Activated CD4-positive, alpha-beta memory T cell treated with anti-CD3 and anti-CD28 coated beads for 36 hours (primary cell): Measurements from ENCODE around the gene CLCN6. TPM values are rescaled to one million over a fixed set of nuclear protein-coding genes. Genes with fewer than 3 reads are reported as not detected.

Experiments
- CTCF ChIA-PET: fragments of 350-600 bp; sonication (Branson Sonifier 250); formaldehyde crosslinking; loops from one replicate; lab custom pipeline; 2021; ENCODE audit warnings: antibody characterized with exemption, inconsistent platforms; lab: Charles Lee
- POLR2A ChIA-PET: fragments of 350-600 bp; sonication (Branson Sonifier 250); formaldehyde crosslinking; loops from one replicate; lab custom pipeline; 2021; ENCODE audit warnings: antibody characterized with exemption; lab: Charles Lee
- DNase-seq: peaks from one replicate; pipeline ENCODE4 v3.0.0-alpha.2; 2020
- H3K27ac Mint-ChIP-seq: one replicate; pipeline ENCODE4 v1.8.0; 2021; ENCODE audit warnings: mixed read lengths
- H3K27me3 Mint-ChIP-seq: one replicate; pipeline ENCODE4 v1.8.0; 2021; ENCODE audit warnings: mixed read lengths
- H3K36me3 Mint-ChIP-seq: one replicate; pipeline ENCODE4 v1.8.0; 2021; ENCODE audit warnings: mixed read lengths
- H3K4me1 Mint-ChIP-seq: one replicate; pipeline ENCODE4 v1.8.0; 2021; ENCODE audit warnings: low read depth, mixed read lengths
- H3K4me3 Mint-ChIP-seq: one replicate; pipeline ENCODE4 v1.8.0; 2021; ENCODE audit warnings: mild to moderate bottlenecking, mixed read lengths
- H3K9me3 Mint-ChIP-seq: one replicate; pipeline ENCODE4 v1.8.0; 2021; ENCODE audit warnings: mixed read lengths
- intact Hi-C: fragments of 100-400 bp; cut with micrococcal nuclease; formaldehyde crosslinking; loops from one replicate; pipeline ENCODE4 v1.15.1; 2023
- total RNA-seq, 2 experiments: library from RNA; stranded (reverse); gene quantifications; one replicate each; pipeline ENCODE4 v1.2.3, GENCODE V29; 2021

Gene CLCN6
- total RNA-seq, 2 experiments from 2014 or later = 11.3 to 11.6 TPM

DNA sequence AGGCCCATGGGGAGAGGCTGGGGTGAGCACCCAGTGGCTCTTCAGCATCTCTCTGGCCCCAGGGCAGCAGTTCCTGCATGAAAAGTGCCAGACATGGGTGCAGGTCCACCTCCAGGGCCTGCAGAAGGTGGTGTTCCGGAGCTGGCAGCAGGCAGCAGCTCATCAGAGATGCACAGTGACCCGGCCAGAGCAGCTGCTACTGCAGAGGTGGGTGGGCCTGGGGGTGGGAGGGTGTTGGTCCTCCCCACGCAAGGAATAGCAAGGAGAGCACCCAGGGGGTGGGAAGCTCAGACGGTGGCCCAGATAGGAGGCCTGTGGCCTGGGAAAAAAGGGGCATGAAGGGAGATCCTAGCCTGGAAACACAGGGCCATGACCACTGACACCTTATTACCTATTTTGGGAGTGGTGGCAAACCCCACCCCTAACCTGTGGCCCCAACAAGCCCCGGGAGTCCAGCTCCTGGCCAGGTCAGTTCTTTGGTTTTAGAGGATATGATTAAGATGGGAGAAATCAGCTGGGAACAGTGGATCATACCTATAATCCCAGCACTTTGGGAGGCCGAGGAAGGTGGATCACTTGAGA lies 23.8 kb upstream of the CLCN6 start:
- DNase-seq = no peak
- CTCF ChIA-PET = no interaction called here
- POLR2A ChIA-PET = no interaction called here
- Mint-ChIP-seq H3K9me3 (no peaks in the 10 kb centered on the region), H3K4me3 (no peak overlapping the region), H3K27ac (no peak overlapping the region), H3K27me3 (no peaks in the 10 kb centered on the region), H3K36me3 (no peaks in the 10 kb centered on the region), H3K4me1 (no peaks in the 10 kb centered on the region)
- intact Hi-C loops = no loop called here

DNA sequence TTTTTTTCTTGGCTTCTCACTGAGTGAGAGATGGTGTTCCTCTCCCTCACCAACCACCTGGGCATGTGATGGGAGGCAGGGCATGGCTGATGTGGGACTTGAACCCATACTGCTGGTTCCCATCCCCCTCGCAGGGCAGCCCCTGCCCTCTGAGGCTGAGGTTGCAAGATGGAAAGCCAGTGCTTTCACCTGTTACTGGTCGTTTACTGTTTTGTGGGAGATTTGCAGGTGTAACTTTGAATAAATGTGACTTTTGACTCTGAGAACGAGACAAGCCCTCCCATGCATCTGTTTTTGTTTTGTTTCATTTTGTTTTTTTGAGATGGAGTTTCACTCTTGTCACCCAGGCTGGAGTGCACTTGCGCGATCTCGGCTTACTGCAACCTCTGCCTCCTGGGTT lies 22.4 kb upstream of the CLCN6 start:
- intact Hi-C loops = no loop called here
- no peak for DNase-seq
- Mint-ChIP-seq H3K9me3 (no peaks in the 10 kb centered on the region), H3K4me3 (no peak overlapping the region), H3K4me1 (no peaks in the 10 kb centered on the region), H3K27me3 (no peaks in the 10 kb centered on the region), H3K27ac (no peak overlapping the region), H3K36me3 (no peaks in the 10 kb centered on the region)
- CTCF ChIA-PET = no interaction called here
- POLR2A ChIA-PET = no interaction called here

DNA sequence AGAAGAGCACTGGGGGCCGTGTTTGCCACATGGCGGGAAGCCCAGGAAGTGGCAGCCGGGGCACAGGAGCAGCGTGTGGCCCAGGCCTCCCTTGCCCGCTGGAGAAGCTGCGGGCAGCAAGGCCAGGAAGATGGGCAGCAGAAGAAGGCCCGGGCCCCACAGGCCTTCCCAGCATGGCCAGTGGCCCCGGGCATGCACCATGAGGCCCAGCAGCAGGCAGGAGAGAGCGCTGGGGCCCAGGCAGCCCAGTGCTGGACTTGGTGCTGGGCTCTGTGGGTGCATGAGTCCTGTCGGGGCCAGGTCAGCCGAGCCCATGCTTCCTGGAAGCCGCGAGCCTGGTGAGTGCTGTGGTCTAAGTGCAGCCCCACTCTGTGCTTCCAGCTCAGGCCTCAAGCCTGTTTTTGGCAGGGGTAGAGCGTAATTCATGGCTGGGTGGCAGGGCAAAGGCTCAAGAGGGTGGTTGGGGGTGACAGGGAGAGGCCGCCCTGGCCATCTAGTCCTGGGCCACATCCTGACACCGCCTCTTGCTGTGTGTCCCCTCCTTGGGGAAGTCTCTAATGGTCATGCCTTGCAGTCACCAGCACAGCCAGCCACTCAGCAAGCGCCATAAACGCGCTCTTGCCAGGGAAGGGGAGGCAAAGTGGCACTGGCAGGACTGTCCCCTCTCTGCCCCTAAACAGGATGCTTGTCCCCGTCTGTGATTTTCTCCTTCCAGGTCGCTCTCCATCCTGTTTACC lies 21.6 kb upstream of the CLCN6 start:
- H3K36me3 Mint-ChIP-seq = no peaks in the 10 kb centered on the region
- no peak overlapping the region for H3K4me3 Mint-ChIP-seq
- no peak overlapping the region for H3K27ac Mint-ChIP-seq
- DNase-seq = no peak
- no peaks in the 10 kb centered on the region for H3K27me3 Mint-ChIP-seq
- POLR2A ChIA-PET = no interaction called here
- H3K4me1 Mint-ChIP-seq = no peaks in the 10 kb centered on the region
- intact Hi-C loops = no loop called here
- no peaks in the 10 kb centered on the region for H3K9me3 Mint-ChIP-seq
- CTCF ChIA-PET = interaction anchor here (1.2 to 1.5 kb wide), 2 partner anchors 10 to 115 kb away, joined by 3 to 4 read pairs; no protein-coding TSS in a partner anchor

DNA sequence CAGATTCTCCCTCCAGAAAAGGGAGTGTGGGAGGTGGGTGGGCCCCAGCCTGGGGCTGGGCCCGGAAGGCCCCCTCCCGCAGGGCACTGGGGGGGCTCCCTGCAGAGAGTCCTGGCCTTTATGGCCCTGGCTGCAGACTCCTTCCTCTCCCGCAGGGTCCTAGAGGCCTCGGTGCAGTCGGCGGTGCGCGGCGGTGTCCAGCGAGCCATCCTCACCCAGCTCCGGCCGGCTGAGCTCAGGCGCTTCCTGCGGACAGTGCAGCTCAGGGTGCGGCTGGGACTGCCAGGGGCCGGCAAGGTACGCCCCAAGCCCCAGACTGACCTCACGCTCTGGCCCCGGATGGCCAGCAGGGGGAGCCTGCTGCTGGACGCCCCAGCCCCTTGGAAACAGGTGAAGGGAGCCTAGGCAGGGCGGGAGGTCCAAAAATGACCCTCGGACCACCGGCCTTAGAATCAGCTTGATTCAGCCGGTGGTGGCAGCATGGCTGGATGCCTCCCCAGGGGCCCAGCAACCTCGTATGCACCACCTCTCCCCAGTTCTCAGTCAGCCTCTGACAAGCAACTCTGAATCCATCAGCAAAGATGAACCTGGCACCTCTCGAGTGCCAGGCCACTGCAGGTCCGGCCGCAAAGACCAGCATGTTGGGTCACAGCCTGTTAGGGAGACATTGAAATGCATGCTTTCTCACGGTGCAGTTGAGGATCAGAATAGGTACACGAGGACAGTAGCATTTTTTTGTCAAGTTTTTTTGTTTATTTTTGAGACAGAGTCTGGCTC lies 20.8 kb upstream of the CLCN6 start:
- ChIA-PET CTCF (interaction anchor here (0.9 to 1.5 kb wide), 4 partner anchors 9 to 114 kb away, joined by 3 to 4 read pairs (median 4); partner anchors contain the start of gene AGTRAP), POLR2A (interaction anchor here (0.9 kb wide), 1 partner anchor 125 kb away, joined by 3 read pairs; no protein-coding TSS in a partner anchor)
- Mint-ChIP-seq H3K4me1 (no peaks in the 10 kb centered on the region), H3K27me3 (no peaks in the 10 kb centered on the region), H3K36me3 (no peaks in the 10 kb centered on the region), H3K9me3 (no peaks in the 10 kb centered on the region), H3K4me3 (no peak overlapping the region), H3K27ac (no peak overlapping the region)
- intact Hi-C loops = no loop called here
- DNase-seq = peak; percentile 61

DNA sequence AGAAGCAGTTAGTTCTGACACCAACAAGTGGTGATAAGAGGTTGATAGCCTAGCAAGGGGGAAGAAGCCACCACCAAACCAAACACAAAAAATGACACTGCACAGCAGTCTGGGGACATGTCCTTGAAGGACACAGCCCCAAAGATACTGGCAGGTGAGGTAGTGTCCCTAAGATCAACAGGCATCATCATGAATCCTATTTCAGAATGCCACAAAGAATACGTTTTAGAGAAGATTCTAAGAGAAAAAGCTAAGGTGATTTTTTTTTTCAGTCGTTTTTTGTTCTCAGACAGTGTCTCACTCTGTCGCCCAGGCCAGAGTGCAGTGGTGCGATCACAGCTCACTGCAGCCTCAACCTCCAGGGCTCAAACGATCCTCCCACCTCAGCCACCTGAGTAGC lies 19.8 kb upstream of the CLCN6 start:
- no peak overlapping the region for H3K4me3 Mint-ChIP-seq
- H3K27me3 Mint-ChIP-seq = no peaks in the 10 kb centered on the region

DNA sequence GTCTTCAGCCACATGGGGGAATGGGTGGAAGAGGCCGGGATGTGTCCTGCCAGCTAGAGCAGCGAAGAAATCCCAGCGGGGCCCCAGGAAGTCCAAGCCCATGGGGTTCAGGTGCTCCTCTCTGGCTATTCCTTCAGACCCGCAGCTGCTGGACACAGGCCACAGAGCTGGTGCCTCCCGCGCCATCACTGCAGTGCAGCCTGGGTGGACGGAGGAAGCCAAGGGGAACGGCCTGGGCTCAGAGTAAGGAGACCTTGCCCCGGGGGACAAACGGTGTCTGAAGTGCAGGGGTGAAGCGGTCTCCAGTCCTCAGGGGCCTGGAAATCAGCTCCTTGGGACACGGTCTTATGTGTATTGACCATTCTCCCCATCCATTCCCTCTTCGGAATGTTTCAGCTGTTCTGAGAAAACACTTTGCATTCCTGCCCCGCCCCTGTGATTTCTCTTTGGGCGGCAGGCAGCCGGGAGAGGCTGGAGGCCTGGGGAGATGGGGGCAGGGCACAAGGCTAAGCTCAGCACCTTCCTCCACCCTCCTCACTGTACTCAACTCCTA lies 18.7 kb upstream of the CLCN6 start:
- H3K9me3 Mint-ChIP-seq = no peaks in the 10 kb centered on the region
- DNase-seq = no peak
- ChIA-PET CTCF (no interaction called here), POLR2A (interaction anchor here (1.0 kb wide), 1 partner anchor 120 kb away, joined by 3 read pairs; no protein-coding TSS in a partner anchor)
- peaks cover 1% of the 10 kb centered on the region for H3K36me3 Mint-ChIP-seq
- intact Hi-C loops = no loop called here
- H3K27ac Mint-ChIP-seq = no peak overlapping the region
- H3K4me3 Mint-ChIP-seq = no peak overlapping the region
- H3K27me3 Mint-ChIP-seq = no peaks in the 10 kb centered on the region
- no peaks in the 10 kb centered on the region for H3K4me1 Mint-ChIP-seq

More for the DNA sequence above, 19.8 kb upstream of the CLCN6 start:
- DNase-seq = no peak
- no peaks in the 10 kb centered on the region for H3K9me3 Mint-ChIP-seq
- H3K36me3 Mint-ChIP-seq = no peaks in the 10 kb centered on the region
- ChIA-PET POLR2A (interaction anchor here (0.9 kb wide), 1 partner anchor 124 kb away, joined by 5 read pairs; no protein-coding TSS in a partner anchor), CTCF (interaction anchor here (0.6 to 1.5 kb wide), 4 partner anchors 8 to 75 kb away, joined by 3 to 4 read pairs (median 4); partner anchors contain the start of gene AGTRAP)
- H3K27ac Mint-ChIP-seq = no peak overlapping the region
- H3K4me1 Mint-ChIP-seq = no peaks in the 10 kb centered on the region
- intact Hi-C loops = no loop called here

DNA sequence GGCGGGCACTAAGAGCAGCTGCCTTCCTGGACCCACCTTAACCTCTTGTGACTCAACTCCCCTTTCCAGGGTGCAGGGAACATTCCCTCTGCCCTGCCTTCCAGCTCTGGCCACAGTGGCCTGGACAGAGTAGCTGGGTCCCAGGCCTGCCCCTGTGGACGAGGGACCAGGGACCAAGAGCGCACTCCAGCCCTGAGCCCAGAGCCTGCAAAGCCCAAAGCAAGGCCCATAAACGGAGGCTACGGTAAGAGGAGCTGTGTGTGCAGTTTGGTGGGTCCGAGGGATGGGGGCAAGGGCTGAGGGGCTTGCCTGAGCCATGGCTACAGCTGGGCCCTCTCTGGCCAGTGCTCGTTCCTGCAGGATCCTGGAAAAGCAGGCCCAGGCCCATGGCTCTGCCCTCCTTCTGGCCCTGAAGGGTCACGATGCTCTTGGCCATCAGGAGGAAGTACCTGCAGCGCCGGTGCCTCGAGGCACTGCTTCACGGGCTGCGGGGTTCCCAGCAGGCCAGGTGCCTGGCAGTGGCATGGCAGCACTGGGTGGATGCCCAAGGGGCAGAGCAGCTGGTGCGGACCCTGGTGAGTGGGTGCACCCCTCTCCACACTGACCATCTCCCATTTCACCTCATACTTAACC lies 18.1 kb upstream of the CLCN6 start:
- Mint-ChIP-seq H3K4me1 (no peaks in the 10 kb centered on the region), H3K9me3 (no peaks in the 10 kb centered on the region), H3K27me3 (no peaks in the 10 kb centered on the region), H3K27ac (no peak overlapping the region), H3K36me3 (peaks cover 1% of the 10 kb centered on the region), H3K4me3 (no peak overlapping the region)
- POLR2A ChIA-PET = interaction anchor here (1.0 kb wide), 1 partner anchor 120 kb away, joined by 3 read pairs; no protein-coding TSS in a partner anchor
- intact Hi-C loops = no loop called here
- CTCF ChIA-PET = no interaction called here
- no peak for DNase-seq

DNA sequence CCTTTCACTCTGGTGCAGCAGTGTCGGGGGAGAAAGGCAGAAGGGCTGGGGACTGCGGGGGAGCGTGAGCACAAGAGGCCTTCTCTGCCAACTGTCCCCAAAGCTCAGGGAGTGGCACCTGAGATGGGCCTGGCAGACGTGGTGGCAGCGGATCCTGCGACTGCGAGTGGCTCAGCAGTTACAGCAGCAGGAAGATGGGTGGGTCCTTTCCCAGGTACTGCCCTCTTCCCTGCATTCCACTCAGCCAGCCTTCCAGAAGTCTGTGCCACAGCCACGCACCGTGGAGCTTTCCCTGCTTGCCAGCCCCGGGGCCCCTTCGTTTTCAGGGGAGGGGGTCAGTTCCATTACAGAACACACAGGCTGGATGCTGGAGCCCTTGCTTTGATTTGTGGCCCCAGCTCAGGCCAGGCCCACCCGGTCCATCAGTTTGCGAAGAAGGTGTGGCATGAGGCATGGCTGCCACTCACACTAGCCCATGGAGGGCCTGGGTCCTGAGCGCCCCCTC lies 17.4 kb upstream of the CLCN6 start:
- no peak for DNase-seq
- CTCF ChIA-PET = no interaction called here
- Mint-ChIP-seq H3K27ac (no peak overlapping the region), H3K4me1 (no peaks in the 10 kb centered on the region), H3K27me3 (no peaks in the 10 kb centered on the region), H3K36me3 (peaks cover 1% of the 10 kb centered on the region), H3K9me3 (no peaks in the 10 kb centered on the region), H3K4me3 (no peak overlapping the region)
- POLR2A ChIA-PET = interaction anchor here (1.0 kb wide), 1 partner anchor 15 kb away, joined by 3 read pairs; no protein-coding TSS in a partner anchor
- intact Hi-C loops = no loop called here

DNA sequence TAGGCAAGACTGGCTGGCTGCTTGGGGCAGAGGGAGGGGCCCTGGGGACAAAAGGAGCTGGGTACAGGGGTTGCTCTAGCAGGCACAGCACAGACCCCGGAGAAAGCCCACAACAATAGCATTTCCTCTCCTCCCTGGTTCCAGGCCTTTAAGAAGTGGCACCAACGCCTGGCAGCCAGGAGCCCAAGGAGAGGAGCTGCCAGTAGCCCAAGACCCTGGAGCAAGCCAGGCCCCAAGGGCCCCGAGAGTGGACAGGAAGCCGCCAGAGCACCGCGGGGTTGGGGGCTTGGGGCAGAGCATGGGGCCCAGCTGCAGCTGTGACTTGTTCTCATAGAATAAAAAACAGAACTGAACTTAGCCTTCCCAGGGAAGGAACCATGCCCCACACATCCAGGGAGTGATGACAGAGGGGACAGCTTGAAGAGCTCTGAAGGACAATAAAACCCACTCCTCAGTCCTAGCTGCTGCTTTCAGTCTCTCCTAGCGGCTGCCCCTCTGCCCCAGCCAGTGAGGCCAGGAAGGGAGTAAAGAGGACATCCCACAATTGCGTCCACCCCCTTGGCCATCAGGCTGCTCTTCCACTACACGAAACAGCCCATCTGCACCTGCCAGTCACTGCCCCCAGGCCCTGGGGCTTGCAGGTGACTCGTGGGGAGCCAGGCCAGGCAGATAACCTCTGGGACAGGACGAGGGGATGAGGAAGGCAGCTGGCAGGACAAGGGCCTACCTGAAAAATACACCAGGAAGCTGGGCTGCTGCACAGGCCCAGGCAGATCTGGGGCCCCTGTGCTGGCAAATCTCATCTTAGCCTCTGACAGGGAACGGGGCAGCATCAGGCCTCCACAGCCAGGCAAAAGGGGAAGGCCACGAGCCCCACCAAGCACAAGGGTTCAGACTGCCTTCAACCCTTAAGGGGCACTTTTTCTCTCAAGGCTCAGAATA lies 16.6 kb upstream of the CLCN6 start:
- Mint-ChIP-seq H3K36me3 (peaks cover 3% of the 10 kb centered on the region), H3K4me1 (no peaks in the 10 kb centered on the region), H3K4me3 (no peak overlapping the region), H3K27ac (peak overlapping the region; percentile 42), H3K27me3 (no peaks in the 10 kb centered on the region), H3K9me3 (no peaks in the 10 kb centered on the region)
- intact Hi-C loops = no loop called here
- DNase-seq = no peak
- POLR2A ChIA-PET = interaction anchor here (1.0 kb wide), 1 partner anchor 14 kb away, joined by 3 read pairs; no protein-coding TSS in a partner anchor
- CTCF ChIA-PET = no interaction called here

DNA sequence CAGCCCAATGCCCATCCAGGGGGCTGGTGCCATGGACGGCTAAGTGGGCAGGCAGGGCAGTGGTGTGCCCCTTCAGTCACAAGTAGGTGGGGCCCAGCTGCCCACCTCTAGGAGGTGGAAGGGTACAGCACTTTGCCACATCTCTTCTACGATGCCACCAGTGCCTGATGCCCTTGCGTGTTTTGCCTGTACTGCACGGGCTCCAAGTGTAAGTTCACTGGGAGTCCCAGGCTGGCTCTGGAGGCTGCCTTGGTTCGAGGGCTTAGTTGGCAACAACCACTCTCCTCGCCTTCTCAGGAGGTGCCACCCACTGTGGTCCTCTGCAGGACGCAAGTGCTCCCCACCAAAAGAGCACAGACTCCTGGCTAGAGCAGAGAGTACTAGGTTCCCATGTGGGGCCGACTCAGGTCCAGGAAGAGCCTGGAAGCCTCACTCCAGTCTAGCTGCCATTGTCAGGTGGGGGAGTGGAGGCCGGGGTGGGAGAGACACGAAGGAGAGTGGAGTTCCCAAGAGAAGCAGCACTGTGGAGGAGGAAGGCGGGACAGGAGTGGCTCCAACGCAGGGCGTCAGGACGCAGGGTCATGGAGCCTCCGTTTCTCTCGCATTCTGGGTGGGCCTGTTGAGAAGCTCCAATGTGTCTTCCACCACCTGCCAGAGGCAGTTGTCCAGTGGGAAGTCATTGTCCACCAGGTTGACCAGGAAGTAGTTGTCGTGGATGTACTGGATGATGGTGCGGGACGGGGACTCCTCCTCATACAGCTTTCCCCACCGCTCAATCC lies 15.7 kb upstream of the CLCN6 start:
- no peak for DNase-seq
- Mint-ChIP-seq H3K4me1 (no peaks in the 10 kb centered on the region), H3K27me3 (no peaks in the 10 kb centered on the region), H3K9me3 (no peaks in the 10 kb centered on the region), H3K4me3 (no peak overlapping the region), H3K36me3 (peaks cover 8% of the 10 kb centered on the region), H3K27ac (peak overlapping the region; percentile 56)
- intact Hi-C loops = no loop called here
- ChIA-PET CTCF (no interaction called here), POLR2A (no interaction called here)
